ENCODE results near the gene FLAD1.

Gene FLAD1

DNA sequence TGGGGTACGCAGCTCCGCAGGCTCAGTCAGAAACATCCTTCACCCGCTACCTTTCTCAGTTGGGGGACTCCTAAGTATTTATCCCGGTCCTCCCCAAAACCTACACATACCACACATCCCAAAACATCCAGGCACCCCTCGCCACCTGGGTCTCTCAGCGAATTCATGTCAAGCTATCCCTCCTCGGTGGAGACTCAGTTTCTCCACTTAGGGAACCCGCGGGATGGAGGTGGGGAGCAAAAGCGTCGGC lies 18.2 kb downstream of the FLAD1 start:
- DNase-seq (no peak), ATAC-seq (no peak)
- Mint-ChIP-seq H3K4me1 (peaks cover 64% of the 10 kb centered on the region), H3K27me3 (peaks cover 20% of the 10 kb centered on the region), H3K27ac (peak overlapping the region; percentile 20 to 93), H3K4me3 (peak overlapping the region; percentile 89 to 93), H3K9me3 (no peaks in the 10 kb centered on the region)

DNA sequence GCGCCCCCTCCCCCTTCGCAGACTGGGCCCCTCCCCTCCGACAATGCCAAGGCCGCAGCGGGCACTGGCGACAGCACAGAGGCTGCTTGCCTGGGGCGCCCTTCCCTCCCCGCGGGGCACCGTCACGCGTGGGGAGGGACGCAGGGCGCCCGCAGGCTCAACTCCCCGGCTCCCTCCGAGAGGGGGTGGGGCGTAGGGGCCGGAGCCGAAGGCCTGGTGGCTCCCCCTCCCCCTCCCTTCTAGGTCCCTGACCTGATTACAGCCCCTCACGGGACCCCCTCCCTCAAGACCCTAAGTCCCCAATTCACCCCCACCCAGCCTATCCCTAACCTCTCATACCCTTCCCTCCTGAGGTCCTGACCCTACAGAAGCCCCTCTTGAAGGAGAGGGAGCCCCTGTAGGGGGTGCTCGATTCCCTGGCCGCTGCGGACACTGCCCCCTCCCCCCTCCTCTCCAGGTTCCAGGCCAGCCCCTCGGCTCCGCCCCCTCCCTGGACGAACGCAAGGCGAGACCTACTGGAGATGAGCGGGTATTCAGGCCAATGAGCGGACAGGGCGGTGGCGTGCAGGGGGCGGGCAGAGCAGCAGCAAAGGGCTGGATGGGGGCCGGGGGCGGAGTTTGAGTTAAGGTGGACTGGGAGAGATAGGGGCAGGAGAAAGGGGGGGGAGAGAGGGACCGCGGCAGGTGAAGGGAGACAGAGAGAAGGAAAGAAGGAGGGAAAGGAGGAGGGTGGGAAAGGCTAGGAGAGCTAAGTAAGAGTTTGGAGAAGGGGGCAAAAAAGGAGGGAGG lies 18.7 kb downstream of the FLAD1 start:
- Mint-ChIP-seq H3K4me3 (peak overlapping the region; percentile 89 to 93), H3K9me3 (no peaks in the 10 kb centered on the region), H3K27me3 (peaks cover 15% of the 10 kb centered on the region), H3K27ac (peak overlapping the region; percentile 93 to 94), H3K4me1 (peaks cover 70% of the 10 kb centered on the region)
- DNase-seq (peak; percentile 98 to 99), ATAC-seq (peak; percentile 62)

DNA sequence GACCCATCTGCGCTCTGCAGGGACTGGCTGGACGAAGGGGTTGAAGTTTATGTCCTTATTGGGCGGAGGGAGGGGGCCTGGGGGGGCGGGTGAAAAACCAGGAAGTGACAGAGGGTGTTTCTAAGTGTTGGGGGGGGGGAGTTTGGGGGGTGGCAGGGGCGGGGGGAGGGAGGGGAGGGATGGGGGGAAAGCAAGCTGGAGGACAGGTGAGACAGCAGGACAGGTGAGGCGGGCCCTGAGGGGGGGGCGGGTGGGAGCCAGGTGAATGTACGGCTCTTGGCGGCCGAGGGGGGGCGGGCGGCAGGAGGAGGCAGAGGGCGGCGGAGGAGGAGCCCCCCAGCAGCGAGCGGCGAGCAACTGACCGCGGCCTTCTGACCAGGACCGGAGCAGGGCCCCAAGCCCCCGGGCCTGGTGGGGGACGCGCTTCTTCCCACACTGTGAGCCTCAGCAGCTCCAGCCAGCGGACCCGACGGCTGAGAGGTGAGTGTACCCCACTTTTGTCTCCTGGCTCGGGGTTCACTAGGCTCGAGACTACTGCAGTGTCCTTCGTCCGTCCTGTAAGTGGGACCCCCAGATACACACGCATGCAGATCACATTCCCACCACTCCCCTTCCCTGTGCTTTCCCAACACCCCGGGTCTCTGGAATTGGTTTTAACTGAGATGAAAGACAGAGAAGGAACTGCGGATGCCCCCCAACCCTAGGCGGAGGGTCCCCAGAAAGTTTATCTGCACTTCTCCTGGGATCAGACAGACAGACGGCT lies 19.5 kb downstream of the FLAD1 start, which contains the start of gene ZBTB7B:
ZBTB7B (plus strand) TSS at position 339 of the 763 bp plus-strand sequence. CDS start 11,859 bp downstream, outside the sequence.
- Mint-ChIP-seq H3K9me3 (no peaks in the 10 kb centered on the region), H3K4me1 (peaks cover 71% of the 10 kb centered on the region), H3K27me3 (peaks cover 7% of the 10 kb centered on the region), H3K27ac (peak within 1 kb of the TSS; percentile 99), H3K4me3 (peak within 1 kb of the TSS; percentile 89 to 93)
- peak in 1 of 2 donors; percentile 44 for DNase-seq
- no peak for ATAC-seq

DNA sequence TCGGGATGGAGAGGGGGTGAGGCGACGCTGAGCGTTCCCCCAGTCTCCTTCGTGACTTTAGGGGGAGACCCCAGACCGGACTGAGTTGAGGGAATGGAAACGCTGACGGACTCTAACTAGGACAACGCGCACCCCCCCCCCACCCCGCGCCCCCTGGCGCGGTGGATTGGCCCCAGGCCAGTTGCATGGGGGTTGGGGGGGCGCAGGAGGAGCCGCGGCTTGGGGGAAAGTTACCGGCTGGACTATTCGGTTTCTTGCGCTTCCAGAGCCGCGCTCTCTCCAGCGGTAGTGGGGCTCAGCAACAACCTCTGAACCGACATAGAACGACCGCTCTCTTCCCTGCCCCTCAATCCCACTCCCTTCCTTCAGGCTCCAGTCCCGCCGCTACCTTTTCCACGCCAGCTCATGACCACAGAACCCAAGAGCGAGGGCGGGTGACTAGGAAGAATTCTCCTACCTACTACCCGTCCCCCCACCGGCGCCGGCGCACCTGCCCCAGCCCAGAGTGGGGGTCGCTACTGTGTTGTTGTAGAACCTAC lies 20.2 kb downstream of the FLAD1 start:
- no peak for ATAC-seq
- peak overlapping the region; percentile 89 to 93 for H3K4me3 Mint-ChIP-seq
- H3K9me3 Mint-ChIP-seq, result no peaks in the 10 kb centered on the region
- H3K27ac Mint-ChIP-seq, result peak overlapping the region; percentile 99
- H3K27me3 Mint-ChIP-seq, result peaks cover under 1% of the 10 kb centered on the region
- peak in 1 of 2 donors; percentile 39 for DNase-seq
- H3K4me1 Mint-ChIP-seq, result peaks cover 71% of the 10 kb centered on the region

DNA sequence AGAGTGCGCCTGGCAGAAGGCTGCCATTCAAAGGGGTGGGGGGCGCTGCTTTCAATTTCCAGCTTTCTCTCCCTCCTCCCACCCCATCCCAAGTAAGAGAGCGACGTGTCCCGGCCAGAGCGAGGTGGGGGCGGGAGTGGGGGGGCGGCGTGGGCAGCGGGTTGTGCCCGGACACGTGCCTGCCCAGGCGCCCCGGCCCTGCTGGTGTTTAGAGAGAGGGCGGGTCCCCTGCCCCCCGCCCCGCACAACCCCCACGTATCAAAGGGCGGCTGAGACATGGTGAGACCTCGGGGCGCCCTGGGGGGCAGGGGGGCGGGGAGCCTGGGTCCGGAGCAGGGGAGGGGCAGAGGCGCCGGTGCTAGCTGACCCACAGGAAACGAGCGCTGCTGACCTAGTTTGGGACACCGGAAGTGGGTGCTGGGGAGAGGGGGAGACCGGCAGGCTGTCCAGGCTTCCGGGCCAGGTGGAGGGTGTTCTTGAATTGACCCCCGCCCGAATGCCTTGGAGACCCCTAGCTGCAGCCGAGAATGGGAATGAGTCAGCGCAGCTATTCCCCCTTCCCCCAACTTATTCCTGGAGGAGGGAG lies 20.7 kb downstream of the FLAD1 start:
- DNase-seq, result peak in 1 of 2 donors; percentile 65
- ATAC-seq, result no peak
- Mint-ChIP-seq H3K4me1 (peaks cover 71% of the 10 kb centered on the region), H3K9me3 (no peaks in the 10 kb centered on the region), H3K27me3 (no peaks in the 10 kb centered on the region), H3K27ac (peak overlapping the region; percentile 99), H3K4me3 (peak overlapping the region; percentile 89 to 93)

DNA sequence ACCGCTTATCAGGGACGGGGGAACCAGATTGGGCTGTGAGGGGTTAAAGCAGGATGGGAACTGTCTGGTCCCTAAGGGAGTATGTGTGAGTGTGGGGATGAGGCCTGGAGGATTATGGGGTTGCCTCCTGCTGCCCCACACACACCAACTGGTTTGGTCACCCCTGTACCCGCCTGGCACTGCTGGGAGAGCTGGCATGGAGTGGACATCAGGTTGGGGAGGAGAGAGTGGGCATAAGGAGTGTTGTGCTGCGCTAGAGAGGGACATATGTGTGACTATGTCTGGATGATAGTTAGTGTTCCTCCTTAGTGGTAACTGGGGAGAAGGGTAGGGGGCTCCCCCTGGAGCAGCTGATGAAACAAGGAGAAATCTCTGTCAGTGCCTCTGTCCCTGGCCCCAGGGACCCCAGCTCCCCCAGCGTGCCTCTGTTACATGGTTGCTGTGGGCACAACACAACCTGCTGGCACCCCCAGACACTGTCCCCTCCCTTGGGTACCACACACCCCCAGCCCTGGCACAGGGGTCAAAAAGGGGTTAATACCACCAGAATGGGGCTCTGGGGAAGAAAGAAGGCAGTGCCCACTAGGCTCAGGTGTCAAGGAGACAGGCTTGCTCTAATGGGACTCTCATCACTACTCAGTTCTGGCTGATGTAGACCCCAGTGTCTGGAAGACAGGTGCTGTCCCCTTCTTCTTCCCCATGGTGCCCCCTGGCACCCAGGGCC lies 21.4 kb downstream of the FLAD1 start:
- H3K9me3 Mint-ChIP-seq, result no peaks in the 10 kb centered on the region
- peak overlapping the region; percentile 89 to 93 for H3K4me3 Mint-ChIP-seq
- ATAC-seq, result peak; percentile 30
- H3K27ac Mint-ChIP-seq, result peak overlapping the region; percentile 99
- no peaks in the 10 kb centered on the region for H3K27me3 Mint-ChIP-seq
- DNase-seq, result peak; percentile 43 to 83
- H3K4me1 Mint-ChIP-seq, result peaks cover 71% of the 10 kb centered on the region

DNA sequence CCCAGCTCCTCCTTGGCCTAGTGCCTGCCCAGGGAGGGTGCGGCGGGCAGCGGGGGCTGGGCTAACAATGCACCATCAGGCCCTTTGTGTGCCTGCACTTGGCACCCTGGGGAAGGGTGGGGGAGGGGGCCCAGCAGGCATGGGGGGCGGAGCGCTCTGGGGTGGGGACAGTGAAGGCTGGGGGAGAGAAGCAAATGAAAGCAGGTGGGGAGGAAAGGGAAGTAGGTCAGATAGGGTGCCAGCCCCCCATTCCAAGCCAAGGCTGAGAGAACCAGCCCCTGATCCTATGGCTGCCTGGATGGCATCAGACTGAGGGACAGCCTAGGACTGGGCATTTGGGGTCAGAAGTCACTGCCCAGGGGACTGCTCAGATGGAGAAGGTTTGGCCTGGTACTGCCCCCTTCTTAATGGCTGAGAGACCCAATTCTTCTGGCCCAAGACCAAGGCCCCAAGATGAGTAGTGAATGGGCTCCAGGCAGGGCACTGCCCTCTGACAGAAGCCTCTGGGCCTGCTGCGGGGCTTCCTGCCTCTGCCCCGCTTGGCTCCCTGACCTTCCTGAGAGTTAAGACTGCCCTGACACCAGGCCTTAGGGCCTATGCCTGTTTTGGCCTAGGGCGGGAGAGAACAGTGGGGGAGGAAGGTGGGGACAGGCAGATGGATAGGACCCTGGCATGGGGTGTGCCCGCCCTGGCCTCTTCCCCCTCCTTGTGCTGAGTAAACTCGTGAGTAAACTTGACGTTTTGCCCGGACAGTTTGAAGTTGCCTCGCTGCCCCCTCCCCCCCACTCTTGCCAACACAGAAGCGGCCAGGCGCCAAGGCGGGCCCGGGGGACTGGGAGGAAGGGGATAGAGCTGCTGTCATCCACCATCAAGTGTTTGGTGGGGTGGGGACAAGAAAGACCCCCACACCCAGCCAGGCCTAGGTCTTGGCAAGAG lies 22.2 kb downstream of the FLAD1 start:
- DNase-seq (no peak), ATAC-seq (peak; percentile 1)
- Mint-ChIP-seq H3K27ac (peak overlapping the region; percentile 99), H3K4me1 (peaks cover 71% of the 10 kb centered on the region), H3K27me3 (no peaks in the 10 kb centered on the region), H3K9me3 (no peaks in the 10 kb centered on the region), H3K4me3 (peak overlapping the region; percentile 89 to 93)

DNA sequence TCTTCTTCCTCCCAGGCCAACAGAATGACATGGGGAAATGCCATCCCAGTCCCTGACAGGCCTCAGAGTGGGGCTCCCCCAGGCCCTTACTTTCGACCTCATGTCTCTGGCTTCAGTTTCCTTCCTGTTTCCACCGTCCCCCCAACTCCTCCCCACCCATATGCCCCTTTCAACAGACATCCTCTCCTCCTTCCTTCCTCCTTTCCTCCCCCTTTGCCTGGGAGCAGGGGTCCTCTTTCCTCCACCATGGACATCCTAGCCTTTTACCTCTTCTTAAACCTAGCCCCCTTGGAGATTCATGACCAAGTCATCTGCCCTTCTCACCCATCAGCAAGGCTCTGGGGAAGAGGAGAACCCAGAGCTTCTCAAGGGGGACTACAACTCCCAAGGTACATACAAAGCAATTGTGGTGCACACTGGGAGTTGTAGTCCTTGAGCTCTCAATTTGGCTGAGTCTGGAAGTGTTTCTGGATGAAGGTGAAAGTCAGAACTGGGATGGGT lies 23.5 kb downstream of the FLAD1 start:
- peak overlapping the region; percentile 99 for H3K27ac Mint-ChIP-seq
- no peaks in the 10 kb centered on the region for H3K27me3 Mint-ChIP-seq
- DNase-seq (peak in 1 of 2 donors; percentile 55), ATAC-seq (peak; percentile 20)
- no peaks in the 10 kb centered on the region for H3K9me3 Mint-ChIP-seq
- peak overlapping the region; percentile 89 to 93 for H3K4me3 Mint-ChIP-seq
- peaks cover 83% of the 10 kb centered on the region for H3K4me1 Mint-ChIP-seq

DNA sequence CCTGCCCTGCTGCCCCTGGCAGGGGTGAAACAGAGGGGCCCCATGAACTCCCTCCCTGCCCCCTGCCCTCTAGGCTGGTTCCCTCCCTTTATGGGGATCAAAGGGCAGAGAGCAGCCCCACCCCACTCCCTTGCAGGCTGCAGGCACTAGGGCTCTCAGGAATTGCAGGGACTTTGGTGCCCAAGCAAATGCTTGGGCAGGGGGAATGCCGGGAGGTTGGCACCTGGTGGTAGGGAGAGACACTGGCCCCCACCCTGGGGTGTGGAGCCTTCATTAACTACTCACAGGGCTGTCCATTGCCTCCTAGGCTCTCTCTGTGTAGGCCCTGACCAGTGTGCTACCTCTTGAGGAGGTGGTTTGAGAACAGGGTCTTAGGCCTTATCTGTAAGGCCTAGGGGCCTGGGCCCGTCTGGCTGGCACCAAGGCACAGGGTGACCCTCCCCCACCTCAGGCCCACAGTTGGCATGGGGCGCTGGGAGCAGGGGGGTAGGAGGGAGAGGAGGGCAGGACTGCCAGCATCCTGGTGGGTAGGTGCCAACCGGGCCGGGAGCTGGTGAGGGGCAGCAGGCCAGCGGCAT lies 24.2 kb downstream of the FLAD1 start:
- H3K9me3 Mint-ChIP-seq, result no peaks in the 10 kb centered on the region
- H3K4me1 Mint-ChIP-seq, result peaks cover 90% of the 10 kb centered on the region
- H3K27ac Mint-ChIP-seq, result peak overlapping the region in 1 of 2 donors; percentile 99
- H3K27me3 Mint-ChIP-seq, result no peaks in the 10 kb centered on the region
- no peak overlapping the region for H3K4me3 Mint-ChIP-seq
- ATAC-seq, result no peak
- DNase-seq, result no peak

DNA sequence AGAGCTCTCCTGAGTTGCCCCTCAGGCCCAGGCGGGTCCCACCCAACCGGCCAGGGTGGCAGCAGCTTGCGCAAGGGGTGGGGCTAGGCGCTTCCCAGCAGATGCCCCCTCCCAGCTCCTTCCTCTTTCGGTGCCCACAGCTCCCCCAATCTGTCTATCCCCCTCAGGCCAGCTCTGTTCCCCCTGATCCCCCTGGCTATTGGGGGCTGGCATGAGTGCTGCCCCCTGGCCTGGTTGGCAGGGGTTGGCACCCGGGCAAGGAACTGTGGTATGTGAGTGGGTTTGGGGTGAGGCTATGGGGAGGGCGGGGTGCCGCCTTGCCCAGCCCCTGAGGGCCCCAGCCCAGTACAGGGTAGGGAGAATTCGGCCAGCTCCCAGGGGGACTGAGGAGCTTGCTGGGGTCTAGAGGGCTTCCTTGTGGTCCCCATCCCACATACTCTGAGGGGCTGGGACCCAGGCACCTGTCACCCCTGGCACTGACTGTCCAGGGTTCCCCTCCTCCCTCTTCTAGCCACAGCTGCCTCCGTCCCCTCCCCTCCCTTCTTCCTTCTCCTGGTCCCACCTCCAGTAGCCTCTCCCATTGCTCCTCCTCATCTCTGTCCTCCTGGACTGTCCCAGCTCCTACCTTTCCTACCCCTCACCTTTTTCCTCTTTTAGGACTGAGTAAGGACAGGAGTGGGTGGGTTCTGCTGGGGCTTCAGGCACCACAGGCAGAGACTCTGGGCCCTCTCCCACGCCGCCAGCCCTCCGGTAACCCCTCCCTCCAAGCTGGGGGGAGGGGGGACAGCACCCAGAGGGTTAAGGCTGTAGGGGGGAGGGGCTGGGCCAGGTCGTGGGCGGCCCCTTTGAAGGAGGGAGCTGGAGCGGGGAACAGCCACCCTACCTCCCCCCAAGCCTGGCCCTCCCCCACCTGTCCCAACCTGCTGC lies 25.1 kb downstream of the FLAD1 start:
- ATAC-seq, result no peak
- no peaks in the 10 kb centered on the region for H3K9me3 Mint-ChIP-seq
- H3K4me3 Mint-ChIP-seq, result peak overlapping the region in 1 of 2 donors; percentile 66
- H3K27me3 Mint-ChIP-seq, result no peaks in the 10 kb centered on the region
- H3K27ac Mint-ChIP-seq, result peak overlapping the region in 1 of 2 donors; percentile 89
- H3K4me1 Mint-ChIP-seq, result peaks cover 99% of the 10 kb centered on the region
- DNase-seq, result no peak

DNA sequence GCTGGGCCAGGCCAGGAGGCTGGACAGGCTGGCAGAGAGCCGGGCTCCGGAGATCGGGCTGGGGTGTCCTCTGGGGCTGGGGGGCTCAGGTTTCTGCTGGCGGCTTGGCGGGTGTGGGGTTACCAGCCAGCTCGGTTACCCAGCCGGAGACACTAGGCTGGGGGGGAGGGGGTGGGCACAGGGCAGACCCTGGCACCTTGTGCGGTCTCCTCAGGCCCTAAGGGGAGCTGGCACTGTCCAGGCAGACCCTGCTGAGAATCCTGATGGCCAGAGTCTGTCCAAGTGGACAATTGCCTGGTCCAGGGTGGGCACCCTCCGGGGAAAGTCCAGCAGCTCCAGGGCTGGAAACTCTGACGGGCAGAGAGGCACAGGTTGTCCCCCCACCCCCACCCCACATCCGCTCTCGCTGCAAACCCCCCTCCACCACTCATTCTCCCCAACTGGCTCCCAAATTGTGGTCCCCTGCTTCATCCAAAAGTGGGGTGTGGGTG lies 26.1 kb downstream of the FLAD1 start:
- Mint-ChIP-seq H3K27me3 (no peaks in the 10 kb centered on the region), H3K4me3 (peak overlapping the region; percentile 70 to 74), H3K27ac (peak overlapping the region in 1 of 2 donors; percentile 89), H3K4me1 (peaks cover 100% of the 10 kb centered on the region), H3K9me3 (no peaks in the 10 kb centered on the region)
- DNase-seq, result no peak
- no peak for ATAC-seq

DNA sequence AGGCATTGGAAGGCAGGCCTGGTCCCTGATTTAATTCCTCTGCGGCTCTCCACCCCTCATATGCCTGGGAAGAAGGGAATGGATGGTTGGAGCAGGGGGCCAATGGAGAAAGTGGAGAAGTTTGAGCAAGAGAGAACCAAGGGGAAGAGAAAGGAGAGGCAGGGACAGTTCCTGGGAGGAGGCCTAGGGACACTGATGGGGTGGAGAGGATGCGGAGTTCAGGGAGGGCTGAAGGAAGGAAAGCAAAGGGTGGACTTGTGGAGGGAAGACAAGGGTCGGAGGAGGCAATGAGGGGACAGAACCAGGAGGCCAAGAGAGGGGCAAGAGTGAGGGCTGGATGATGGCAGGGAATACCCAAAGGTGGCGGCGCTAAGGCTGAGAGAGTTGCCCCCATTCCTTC lies 26.6 kb downstream of the FLAD1 start:
- Mint-ChIP-seq H3K27ac (no peak overlapping the region), H3K27me3 (no peaks in the 10 kb centered on the region), H3K9me3 (no peaks in the 10 kb centered on the region), H3K4me1 (peaks cover 99% of the 10 kb centered on the region), H3K4me3 (peak overlapping the region; percentile 58 to 73)
- ATAC-seq (no peak), DNase-seq (no peak)
